OCI-LY1 (cell line): ENCODE measurements around the gene EMILIN1.

Source experiments
- EZH2 ChIP-seq: fragments of 200-600 bp; sonication (generic), shearing (Covaris generic); IDR thresholded peaks from 2 replicates; pipeline ENCODE4 v1.8.0; 2017; ENCODE audit warnings: borderline replicate concordance, mixed run types, mild to moderate bottlenecking, antibody characterized with exemption, low read length, moderate library complexity, mixed read lengths
- TF ChIP-seq, protein P1 (sequence below): fragments of 200-600 bp; sonication (generic), shearing (Covaris generic); IDR thresholded peaks from 2 replicates; pipeline ENCODE4 v1.5.1; 2017; ENCODE audit warnings: mild to moderate bottlenecking, antibody characterized with exemption, low read length, moderate library complexity, mixed read lengths

DNA sequence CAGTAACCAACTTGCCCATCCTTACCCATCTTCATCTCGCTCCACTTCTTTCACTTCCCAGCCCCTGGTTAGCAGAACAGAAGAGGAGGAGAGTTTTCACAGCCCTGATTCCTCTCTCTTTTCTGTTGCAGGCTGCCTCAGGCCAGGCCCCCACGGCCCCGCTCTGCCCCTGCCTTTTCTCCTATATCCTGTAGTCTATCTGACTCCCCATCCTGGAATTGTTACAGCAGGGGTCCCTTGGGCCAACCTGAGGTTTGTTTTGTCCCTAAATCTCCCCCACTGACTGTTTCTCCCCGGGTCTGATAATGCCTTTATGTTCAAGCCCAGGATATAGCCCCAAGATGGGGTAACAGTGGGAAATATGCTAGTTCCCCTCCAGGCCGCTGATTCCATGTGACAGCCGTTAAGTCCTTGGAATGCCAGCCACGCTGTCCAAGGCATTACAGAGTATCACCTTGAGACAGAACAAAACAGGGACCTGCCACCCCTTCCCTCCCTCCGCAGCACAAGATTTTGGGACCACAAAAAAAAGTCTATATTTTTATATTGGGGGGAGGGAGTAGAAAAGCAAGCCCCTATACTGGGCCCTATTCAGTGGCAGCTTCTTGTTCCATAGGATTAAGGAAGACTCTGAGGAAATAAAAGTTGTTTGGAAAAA lies 8.3 kb upstream of the EMILIN1 start:
- TF ChIP-seq, protein P1, sequence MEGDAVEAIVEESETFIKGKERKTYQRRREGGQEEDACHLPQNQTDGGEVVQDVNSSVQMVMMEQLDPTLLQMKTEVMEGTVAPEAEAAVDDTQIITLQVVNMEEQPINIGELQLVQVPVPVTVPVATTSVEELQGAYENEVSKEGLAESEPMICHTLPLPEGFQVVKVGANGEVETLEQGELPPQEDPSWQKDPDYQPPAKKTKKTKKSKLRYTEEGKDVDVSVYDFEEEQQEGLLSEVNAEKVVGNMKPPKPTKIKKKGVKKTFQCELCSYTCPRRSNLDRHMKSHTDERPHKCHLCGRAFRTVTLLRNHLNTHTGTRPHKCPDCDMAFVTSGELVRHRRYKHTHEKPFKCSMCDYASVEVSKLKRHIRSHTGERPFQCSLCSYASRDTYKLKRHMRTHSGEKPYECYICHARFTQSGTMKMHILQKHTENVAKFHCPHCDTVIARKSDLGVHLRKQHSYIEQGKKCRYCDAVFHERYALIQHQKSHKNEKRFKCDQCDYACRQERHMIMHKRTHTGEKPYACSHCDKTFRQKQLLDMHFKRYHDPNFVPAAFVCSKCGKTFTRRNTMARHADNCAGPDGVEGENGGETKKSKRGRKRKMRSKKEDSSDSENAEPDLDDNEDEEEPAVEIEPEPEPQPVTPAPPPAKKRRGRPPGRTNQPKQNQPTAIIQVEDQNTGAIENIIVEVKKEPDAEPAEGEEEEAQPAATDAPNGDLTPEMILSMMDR: no peak
- TF ChIP-seq EZH2: no peak
